ENCODE measurements around the gene SGCE.
"Not testable (repeated sequence)": the region's sequence is repeated elsewhere in the genome, so short reads cannot be mapped to it uniquely, and the experiment has no call there.

SGCE gene

GRCh38 chr7:94655848-94656657 lies at the start of gene SGCE:
Gene SGCE, minus strand, starts transcription at chr7:94656133. Its CDS starts 35 bp downstream, at chr7:94656098.
- Histone ChIP-seq H3K9me2 (ENCODE audit: low read depth, low read length) (no peaks in the 10 kb centered on the region), H2AFZ (ENCODE audit: low read length) (0 out of 2 replicates have a peak within 1 kb of the TSS, but pooled peaks have one; percentile 4), H3K36me3 (ENCODE audit: insufficient read depth, low read length) (no peaks in the 10 kb centered on the region), H3K27ac (ENCODE audit: low read depth, low read length, poor library complexity, severe bottlenecking) (peak within 1 kb of the TSS; percentile 76), H3K4me3 (ENCODE audit: low read depth, low read length, poor library complexity, severe bottlenecking) (peak within 1 kb of the TSS; percentile 71), H3K27me3 (ENCODE audit: insufficient read depth, low read length) (no peaks in the 10 kb centered on the region), H3K9me3 (ENCODE audit: low read length) (no peaks in the 10 kb centered on the region), H3K4me1 (ENCODE audit: insufficient read depth, low read length, severe bottlenecking) (peaks cover 22% of the 10 kb centered on the region), H3K4me2 (ENCODE audit: low read length) (peak within 1 kb of the TSS; percentile 81), H3F3A (ENCODE audit: insufficient read depth, low read length) (no peaks in the 10 kb centered on the region), H3K79me2 (ENCODE audit: insufficient read depth, low read length) (peaks cover 38% of the 10 kb centered on the region), H3K9ac (ENCODE audit: low read length) (peak within 1 kb of the TSS; percentile 71), H4K20me1 (ENCODE audit: insufficient read depth, low read length) (no peaks in the 10 kb centered on the region)
- peak; percentile 37; the same call in 1 of the 2 replicates for TF ChIP-seq CTCF (IDR thresholded peaks at IDR 0.05; ENCODE audit: low read length)
- no peak for TF ChIP-seq EZH2 (IDR thresholded peaks at IDR 0.05; ENCODE audit: borderline replicate concordance, low read length)

- H3K27ac ChIP-seq (ENCODE audit: low read depth, low read length, poor library complexity, severe bottlenecking); H3K9me3 ChIP-seq (ENCODE audit: low read length); H4K20me1 ChIP-seq (ENCODE audit: insufficient read depth, low read length); H3K4me3 ChIP-seq (ENCODE audit: low read depth, low read length, poor library complexity, severe bottlenecking); H3F3A ChIP-seq (ENCODE audit: insufficient read depth, low read length); H3K79me2 ChIP-seq (ENCODE audit: insufficient read depth, low read length); H3K4me2 ChIP-seq (ENCODE audit: low read length); H3K9me2 ChIP-seq (ENCODE audit: low read depth, low read length); H3K9ac ChIP-seq (ENCODE audit: low read length); H3K36me3 ChIP-seq (ENCODE audit: insufficient read depth, low read length); H3K4me1 ChIP-seq (ENCODE audit: insufficient read depth, low read length, severe bottlenecking); H3K27me3 ChIP-seq (ENCODE audit: insufficient read depth, low read length); H2AFZ ChIP-seq (ENCODE audit: low read length): not testable (repeated sequence)
Measured at GRCh38 chr7:94705155-94706021, 49.5 kb upstream of the SGCE start.

GRCh38 chr7:94701555-94701973 lies 45.6 kb upstream of the SGCE start:
- Histone ChIP-seq H3K27ac (ENCODE audit: low read depth, low read length, poor library complexity, severe bottlenecking) (no peak overlapping the region), H3K9me2 (ENCODE audit: low read depth, low read length) (no peaks in the 10 kb centered on the region), H3K4me2 (ENCODE audit: low read length) (no peak overlapping the region), H3K9ac (ENCODE audit: low read length) (no peak overlapping the region), H3K4me1 (ENCODE audit: insufficient read depth, low read length, severe bottlenecking) (no peaks in the 10 kb centered on the region), H3K79me2 (ENCODE audit: insufficient read depth, low read length) (no peaks in the 10 kb centered on the region), H3K36me3 (ENCODE audit: insufficient read depth, low read length) (no peaks in the 10 kb centered on the region), H4K20me1 (ENCODE audit: insufficient read depth, low read length) (no peaks in the 10 kb centered on the region), H3K9me3 (ENCODE audit: low read length) (no peaks in the 10 kb centered on the region), H3F3A (ENCODE audit: insufficient read depth, low read length) (no peaks in the 10 kb centered on the region), H2AFZ (ENCODE audit: low read length) (no peak overlapping the region), H3K4me3 (ENCODE audit: low read depth, low read length, poor library complexity, severe bottlenecking) (no peak overlapping the region), H3K27me3 (ENCODE audit: insufficient read depth, low read length) (no peaks in the 10 kb centered on the region)
- TF ChIP-seq EZH2 (IDR thresholded peaks at IDR 0.05; ENCODE audit: borderline replicate concordance, low read length) = no peak
- TF ChIP-seq CTCF (IDR thresholded peaks at IDR 0.05; ENCODE audit: low read length) = no peak

Data from OCI-LY1 (cell line).